Measurements from ENCODE around the gene OR51B4. TPM values are rescaled to one million over a fixed set of nuclear protein-coding genes. Genes with fewer than 3 reads are reported as not detected.

OR51B4 gene
- total and polyA plus RNA-seq, 9 of the 15 experiments (the other 6 are each of a cell fraction or from before 2014, with no cell fraction given) = 17.1 to 64.6 (median 39.9) TPM

- TF ChIP-seq MBD2 (IDR thresholded peaks at IDR 0.05; ENCODE audit: borderline replicate concordance, low read depth) = peak; percentile 80
- TF ChIP-seq ATF4 (CRISPR knock-in tag; IDR thresholded peaks at IDR 0.05) = no peak
- no peak for TF ChIP-seq CLOCK (CRISPR knock-in tag; IDR thresholded peaks at IDR 0.05; ENCODE audit: borderline replicate concordance)
- peak; percentile 95 for TF ChIP-seq POLR2AphosphoS5 (IDR thresholded peaks at IDR 0.05; ENCODE audit: control insufficient read depth, insufficient read depth, low read depth, low read length)
- 0 out of 2 replicates have a peak, but pooled peaks have one; percentile 64 for TF ChIP-seq SMAD4 (CRISPR knock-in tag; conservative IDR thresholded peaks at IDR 0.05)
- TF ChIP-seq TEAD4 (IDR thresholded peaks at IDR 0.05; ENCODE audit: low read length) = peak; percentile 93
- no peak for TF ChIP-seq TEAD4 (CRISPR knock-in tag; IDR thresholded peaks at IDR 0.05; ENCODE audit: borderline replicate concordance)
- TF ChIP-seq TRIM24 (IDR thresholded peaks at IDR 0.05) = peak; percentile 76 to 80; a peak in 3 of 4 replicates
- peak in 1 of 2 experiments; percentile 33; a peak in 1 of 4 replicates for TF ChIP-seq ZNF639 (CRISPR knock-in tag; conservative IDR thresholded peaks at IDR 0.05 in 1 of 2, IDR thresholded peaks at IDR 0.05 in 1 of 2)
- TF ChIP-seq ZMIZ1 (IDR thresholded peaks at IDR 0.05; ENCODE audit: low read depth in 2 of 2, low read length in 2 of 2) = peak in 1 of 2 experiments; percentile 72; a peak in 2 of 4 replicates
- 0 out of 2 replicates have a peak, but pooled peaks have one; percentile 4 for TF ChIP-seq EGR1 (conservative IDR thresholded peaks at IDR 0.05)
- TF ChIP-seq HMBOX1 (IDR thresholded peaks at IDR 0.05) = no peak
- peak; percentile 64; the same call in 1 of the 2 replicates for TF ChIP-seq ZNF583 (CRISPR knock-in tag; IDR thresholded peaks at IDR 0.05)
- TF ChIP-seq RBM25 (IDR thresholded peaks at IDR 0.05; ENCODE audit: low read depth, low read length, severe bottlenecking) = no peak
- 0 out of 2 replicates have a peak, but pooled peaks have one; percentile 4 for TF ChIP-seq MAFK (IDR thresholded peaks at IDR 0.05; ENCODE audit: low read length)
- no peak for TF ChIP-seq RBM22 (IDR thresholded peaks at IDR 0.05; ENCODE audit: low read depth, low read length, poor library complexity, severe bottlenecking)
- TF ChIP-seq CCNT2 (IDR thresholded peaks at IDR 0.05; ENCODE audit: borderline replicate concordance, extremely low read depth, insufficient read length, low read depth, low read length) = peak; percentile 33
- TF ChIP-seq BHLHE40 (IDR thresholded peaks at IDR 0.05; ENCODE audit: low read length) = 0 out of 2 replicates have a peak, but pooled peaks have one; percentile 17
Measured at GRCh38 chr11:5284637-5285036, 17.1 kb downstream of the OR51B4 start (continued).
